Stimulated activated CD8-positive, alpha-beta memory T cell treated with anti-CD3 and anti-CD28 coated beads, Interleukin-4, amount 100 ng/mL, for 48 hours (primary cell): ENCODE data around the gene GLDN.

Source experiments
- DNase-seq: peaks from one replicate; pipeline ENCODE4 v3.0.0-alpha.2; 2020

The GLDN gene

GRCh38 chr15:51448622-51449399 is 107.4 kb downstream of the GLDN start:
- no peak for DNase-seq

DNA sequence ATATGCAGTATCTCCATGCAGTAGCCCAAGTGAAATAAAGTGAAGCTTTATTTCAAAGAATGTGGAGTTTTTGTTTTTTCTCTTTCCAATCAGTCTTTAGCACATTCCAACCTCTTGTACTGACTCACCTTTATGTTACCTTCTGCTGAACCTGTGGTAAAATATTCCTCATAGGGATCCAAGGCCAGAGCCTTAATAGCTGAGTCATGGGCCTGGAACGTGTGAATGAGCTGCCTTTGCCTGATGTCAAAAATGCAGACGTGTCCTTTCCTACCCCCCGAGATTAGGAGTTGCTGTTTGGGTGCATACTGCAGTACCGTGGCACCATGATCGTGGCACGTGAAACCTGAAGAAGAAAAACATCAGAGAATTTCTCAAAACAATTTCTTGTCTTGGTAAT is 108.5 kb downstream of the GLDN start:
- no peak for DNase-seq
